Neural cell (in vitro differentiated cells): Measurements from ENCODE around the gene RTL9. TPM values are rescaled to one million over a fixed set of nuclear protein-coding genes. Genes with fewer than 3 reads are reported as not detected.

Experiments
- H2AFZ ChIP-seq: fragments of 200-600, 300-800 bp; sonication (generic), shearing (Covaris generic); 2 replicates; pipeline ENCODE4 v1.6.0; 2014; ENCODE audit warnings: low read depth, mild to moderate bottlenecking, antibody characterized with exemption, low read length, moderate library complexity
- H3F3A ChIP-seq: fragments of 200-600 bp; shearing (Covaris generic); 2 replicates; pipeline ENCODE4 v1.6.1; 2016; ENCODE audit warnings: mild to moderate bottlenecking, moderate library complexity, mixed read lengths, antibody characterized with exemption, low read length; ENCODE audit not compliant: insufficient read depth, poor library complexity, severe bottlenecking
- H3K27ac ChIP-seq: fragments of 200-600, 300-800 bp; sonication (generic), shearing (Covaris generic); 2 replicates; pipeline ENCODE4 v1.5.1; 2014; ENCODE audit warnings: mild to moderate bottlenecking, low read length, moderate library complexity
- H3K27me3 ChIP-seq: fragments of 300-800, 200-600 bp; sonication (generic), shearing (Covaris generic); 2 replicates; pipeline ENCODE4 v1.6.0; 2014; ENCODE audit warnings: mild to moderate bottlenecking, low read depth, low read length, moderate library complexity; ENCODE audit not compliant: insufficient read depth
- H3K36me3 ChIP-seq: fragments of 300-800, 200-600 bp; sonication (generic), shearing (Covaris generic); 2 replicates; pipeline ENCODE4 v1.5.1; 2014; ENCODE audit warnings: mild to moderate bottlenecking, antibody characterized with exemption, low read length, moderate library complexity; ENCODE audit not compliant: insufficient read depth
- H3K4me2 ChIP-seq: fragments of 300-800, 200-600 bp; sonication (generic), shearing (Covaris generic); 2 replicates; pipeline ENCODE4 v1.6.0; 2014; ENCODE audit warnings: mild to moderate bottlenecking, low read length
- H3K4me3 ChIP-seq: fragments of 300-800, 200-600 bp; sonication (generic), shearing (Covaris generic); 2 replicates; pipeline ENCODE4 v1.5.1; 2014; ENCODE audit warnings: mild to moderate bottlenecking, low read length, moderate library complexity
- H3K79me2 ChIP-seq: fragments of 200-600 bp; shearing (Covaris generic); replicated peaks from 2 replicates; pipeline ENCODE4 v1.6.0; 2014; ENCODE audit warnings: mild to moderate bottlenecking, low read length, moderate library complexity; ENCODE audit not compliant: insufficient read depth
- H3K9ac ChIP-seq: fragments of 300-800, 200-600 bp; sonication (generic), shearing (Covaris generic); 2 replicates; pipeline ENCODE4 v1.6.1; 2016; ENCODE audit warnings: mild to moderate bottlenecking, low read length, mixed read lengths
- H3K9me2 ChIP-seq: fragments of 200-600 bp; shearing (Covaris generic); 2 replicates; pipeline ENCODE4 v1.6.1; 2016; ENCODE audit warnings: mild to moderate bottlenecking, low read length, mixed read lengths; ENCODE audit not compliant: insufficient read depth
- H3K9me3 ChIP-seq: fragments of 200-600, 300-800 bp; sonication (generic), shearing (Covaris generic); 2 replicates; pipeline ENCODE4 v1.6.1; 2016; ENCODE audit warnings: mild to moderate bottlenecking, mixed run types, low read length, moderate library complexity, mixed read lengths
- H4K20me1 ChIP-seq: fragments of 200-600 bp; shearing (Covaris generic); 2 replicates; pipeline ENCODE4 v1.6.1; 2016; ENCODE audit warnings: mild to moderate bottlenecking, mixed run types; ENCODE audit not compliant: insufficient read depth
- EP300 ChIP-seq: fragments of 450-650 bp; conservative IDR thresholded peaks from 2 replicates; pipeline ENCODE4 v1.6.1; 2014; ENCODE audit warnings: antibody characterized with exemption, mild to moderate bottlenecking, moderate library complexity; ENCODE audit not compliant: poor library complexity, severe bottlenecking
- EZH2 ChIP-seq: fragments of 200-600, 300-800 bp; shearing (Covaris generic), sonication (generic); IDR thresholded peaks from 2 replicates; pipeline ENCODE4 v1.6.1; 2014; ENCODE audit warnings: antibody characterized with exemption, low read length, borderline replicate concordance, mild to moderate bottlenecking; ENCODE audit not compliant: insufficient read depth, poor library complexity, severe bottlenecking
- MXI1 ChIP-seq: fragments of 450-650 bp; conservative IDR thresholded peaks from 2 replicates; pipeline ENCODE4 v1.6.1; 2014; ENCODE audit warnings: antibody characterized with exemption, mild to moderate bottlenecking; ENCODE audit not compliant: poor library complexity, severe bottlenecking
- POLR2AphosphoS5 ChIP-seq: IDR thresholded peaks from 2 replicates; pipeline ENCODE4 v1.6.1; 2012
- RAD21 ChIP-seq: fragments of 450-650 bp; conservative IDR thresholded peaks from 2 replicates; pipeline ENCODE4 v1.6.1; 2014; ENCODE audit warnings: antibody characterized with exemption, mild to moderate bottlenecking, moderate library complexity
- REST ChIP-seq: IDR thresholded peaks from 2 replicates; pipeline ENCODE4 v1.6.1; 2012; ENCODE audit warnings: borderline replicate concordance
- SMC3 ChIP-seq: fragments of 450-650 bp; conservative IDR thresholded peaks from 2 replicates; pipeline ENCODE4 v1.6.1; 2014; ENCODE audit warnings: antibody characterized with exemption, mild to moderate bottlenecking, moderate library complexity; ENCODE audit not compliant: poor library complexity
- TAF1 ChIP-seq: IDR thresholded peaks from 2 replicates; pipeline ENCODE4 v1.6.1; 2012; ENCODE audit warnings: low read depth
- polyA plus RNA-seq: library from polyadenylated mRNA; depleted of rRNA; stranded (reverse); fragments of >200 nt; gene quantifications from 2 replicates; pipeline ENCODE4 v1.2.3, GENCODE V29; 2014
- TF ChIP-seq, protein P1 (sequence below): fragments of 450-650 bp; IDR thresholded peaks from 2 replicates; pipeline ENCODE4 v1.5.1; 2014; ENCODE audit warnings: antibody characterized with exemption, mild to moderate bottlenecking, moderate library complexity; ENCODE audit not compliant: poor library complexity, severe bottlenecking

Gene RTL9
- polyA plus RNA-seq, 1 donor from 2014 or later, result 0.58 TPM

GRCh38 chrX:110381216-110381615 lies 22.6 kb downstream of the RTL9 start:
- TF ChIP-seq EZH2 (no peak), REST (no peak), EP300 (no peak), SMC3 (no peak), MXI1 (no peak), TAF1 (no peak), RAD21 (no peak), POLR2AphosphoS5 (no peak)
- TF ChIP-seq, protein P1, sequence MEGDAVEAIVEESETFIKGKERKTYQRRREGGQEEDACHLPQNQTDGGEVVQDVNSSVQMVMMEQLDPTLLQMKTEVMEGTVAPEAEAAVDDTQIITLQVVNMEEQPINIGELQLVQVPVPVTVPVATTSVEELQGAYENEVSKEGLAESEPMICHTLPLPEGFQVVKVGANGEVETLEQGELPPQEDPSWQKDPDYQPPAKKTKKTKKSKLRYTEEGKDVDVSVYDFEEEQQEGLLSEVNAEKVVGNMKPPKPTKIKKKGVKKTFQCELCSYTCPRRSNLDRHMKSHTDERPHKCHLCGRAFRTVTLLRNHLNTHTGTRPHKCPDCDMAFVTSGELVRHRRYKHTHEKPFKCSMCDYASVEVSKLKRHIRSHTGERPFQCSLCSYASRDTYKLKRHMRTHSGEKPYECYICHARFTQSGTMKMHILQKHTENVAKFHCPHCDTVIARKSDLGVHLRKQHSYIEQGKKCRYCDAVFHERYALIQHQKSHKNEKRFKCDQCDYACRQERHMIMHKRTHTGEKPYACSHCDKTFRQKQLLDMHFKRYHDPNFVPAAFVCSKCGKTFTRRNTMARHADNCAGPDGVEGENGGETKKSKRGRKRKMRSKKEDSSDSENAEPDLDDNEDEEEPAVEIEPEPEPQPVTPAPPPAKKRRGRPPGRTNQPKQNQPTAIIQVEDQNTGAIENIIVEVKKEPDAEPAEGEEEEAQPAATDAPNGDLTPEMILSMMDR, result no peak
- H4K20me1 ChIP-seq, result no peaks in the 10 kb centered on the region
- no peaks in the 10 kb centered on the region for H3K9me3 ChIP-seq
- H3K27ac ChIP-seq, result no peak overlapping the region
- no peak overlapping the region for H3K9ac ChIP-seq
- no peak overlapping the region for H2AFZ ChIP-seq
- H3K27me3 ChIP-seq, result no peaks in the 10 kb centered on the region
- no peaks in the 10 kb centered on the region for H3K36me3 ChIP-seq
- H3K4me2 ChIP-seq, result no peak overlapping the region
- no peak overlapping the region for H3K4me3 ChIP-seq
- no peaks in the 10 kb centered on the region for H3K79me2 ChIP-seq
- H3F3A ChIP-seq, result no peaks in the 10 kb centered on the region
- H3K9me2 ChIP-seq, result no peaks in the 10 kb centered on the region

GRCh38 chrX:110383414-110383813 lies 24.8 kb downstream of the RTL9 start:
- Histone ChIP-seq H3K79me2 (no peaks in the 10 kb centered on the region), H3K4me2 (no peak overlapping the region), H3K9ac (no peak overlapping the region), H3K9me3 (no peaks in the 10 kb centered on the region), H2AFZ (no peak overlapping the region), H4K20me1 (no peaks in the 10 kb centered on the region), H3K9me2 (no peaks in the 10 kb centered on the region), H3K4me3 (no peak overlapping the region), H3F3A (no peaks in the 10 kb centered on the region), H3K36me3 (no peaks in the 10 kb centered on the region), H3K27me3 (no peaks in the 10 kb centered on the region), H3K27ac (no peak overlapping the region)
- TF ChIP-seq MXI1 (no peak), EP300 (no peak), REST (no peak), POLR2AphosphoS5 (no peak), SMC3 (no peak), RAD21 (no peak), TAF1 (no peak), EZH2 (no peak)
- TF ChIP-seq, protein P1, result no peak
